NCI-H226 (cell line): ENCODE results near the gene RNF144A.

Experiments
- DNase-seq: peaks from one replicate; pipeline ENCODE4 v3.0.0-alpha.2; 2015

RNF144A gene

DNA sequence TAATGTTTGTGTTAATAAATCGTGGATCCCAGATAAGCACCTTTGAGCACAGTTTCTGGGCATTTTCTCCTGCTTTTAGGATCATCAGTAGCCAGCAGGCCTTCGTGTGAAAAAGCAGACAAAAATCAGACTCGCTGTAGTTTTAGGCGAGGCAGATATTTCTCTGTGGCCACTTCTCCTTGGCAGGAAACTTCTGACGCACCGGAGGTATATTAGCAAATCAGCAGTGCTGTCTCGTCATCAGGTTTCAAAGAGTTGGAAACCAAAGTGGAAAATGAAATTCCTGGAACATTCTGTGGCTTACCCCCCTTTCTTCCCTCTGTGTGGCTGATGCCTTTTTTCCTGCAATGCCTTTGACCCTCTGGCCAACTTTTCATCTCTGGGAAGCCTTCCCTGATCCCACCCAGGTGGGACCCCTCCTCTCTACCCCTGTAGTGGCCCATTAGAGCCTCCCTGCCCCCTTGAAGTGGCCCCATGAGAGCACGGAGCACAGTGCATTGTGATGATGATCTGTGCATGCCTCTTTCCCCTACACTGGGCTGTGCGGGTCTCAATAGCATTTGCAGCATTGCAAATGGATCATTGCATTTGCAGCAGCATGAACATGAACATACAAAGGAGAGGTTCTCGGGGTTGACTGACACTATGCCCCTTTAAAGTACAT lies 93.3 kb downstream of the RNF144A start:
- no peak for DNase-seq

GRCh38 chr2:7011356-7012083 lies 94.3 kb downstream of the RNF144A start:
- DNase-seq = no peak

DNA sequence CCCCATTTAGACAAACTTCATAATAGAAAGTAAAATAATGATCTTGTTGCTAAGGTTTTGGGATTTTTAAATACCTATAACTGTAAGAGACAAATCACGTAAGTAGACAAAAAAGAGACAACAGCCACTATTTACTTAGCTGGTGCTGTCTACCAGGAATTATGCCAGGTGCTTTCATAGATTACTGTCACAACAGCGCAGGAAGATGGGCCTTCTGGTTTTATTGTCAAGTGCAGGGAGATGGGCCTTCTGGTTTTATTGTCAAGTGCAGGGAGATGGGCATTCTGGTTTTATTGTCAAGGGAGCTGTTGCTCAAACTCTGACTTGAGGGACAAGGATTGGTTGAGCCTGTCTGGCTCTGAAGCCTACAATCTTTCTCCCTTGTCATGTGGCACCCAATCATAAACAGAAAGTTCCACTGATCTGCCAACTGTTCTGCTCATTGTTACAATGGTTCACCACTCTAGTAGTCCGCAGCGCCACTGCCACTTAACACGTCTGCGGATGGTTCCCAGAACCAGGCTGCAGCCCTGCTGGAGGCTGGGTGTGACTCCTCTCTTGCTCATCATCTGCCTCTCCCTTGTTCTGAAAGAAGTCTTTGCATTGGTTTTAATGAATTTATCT lies 95.0 kb downstream of the RNF144A start:
- DNase-seq = no peak

GRCh38 chr2:7013471-7014160 lies 96.4 kb downstream of the RNF144A start:
- DNase-seq = no peak

DNA sequence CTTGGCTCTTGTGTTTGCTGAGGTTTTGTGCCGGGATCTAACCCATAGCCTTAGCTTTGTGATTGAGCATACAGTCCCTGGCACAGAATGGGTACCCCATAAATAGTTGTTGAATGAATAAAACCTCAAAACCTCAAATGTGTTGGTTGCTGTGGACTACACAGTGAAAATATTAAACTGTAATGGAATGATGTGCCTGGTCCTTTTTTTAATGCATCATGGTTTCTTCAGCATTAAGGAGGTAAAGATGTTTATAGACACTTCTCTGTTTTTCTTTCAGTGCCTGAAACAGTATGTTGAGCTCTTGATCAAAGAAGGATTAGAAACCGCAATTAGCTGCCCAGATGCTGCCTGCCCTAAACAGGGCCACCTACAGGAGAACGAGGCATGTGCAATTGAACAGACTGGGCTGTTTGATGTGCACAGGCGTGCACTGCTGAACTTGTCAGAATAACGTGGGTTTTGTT lies 97.0 kb downstream of the RNF144A start:
- no peak for DNase-seq

DNA sequence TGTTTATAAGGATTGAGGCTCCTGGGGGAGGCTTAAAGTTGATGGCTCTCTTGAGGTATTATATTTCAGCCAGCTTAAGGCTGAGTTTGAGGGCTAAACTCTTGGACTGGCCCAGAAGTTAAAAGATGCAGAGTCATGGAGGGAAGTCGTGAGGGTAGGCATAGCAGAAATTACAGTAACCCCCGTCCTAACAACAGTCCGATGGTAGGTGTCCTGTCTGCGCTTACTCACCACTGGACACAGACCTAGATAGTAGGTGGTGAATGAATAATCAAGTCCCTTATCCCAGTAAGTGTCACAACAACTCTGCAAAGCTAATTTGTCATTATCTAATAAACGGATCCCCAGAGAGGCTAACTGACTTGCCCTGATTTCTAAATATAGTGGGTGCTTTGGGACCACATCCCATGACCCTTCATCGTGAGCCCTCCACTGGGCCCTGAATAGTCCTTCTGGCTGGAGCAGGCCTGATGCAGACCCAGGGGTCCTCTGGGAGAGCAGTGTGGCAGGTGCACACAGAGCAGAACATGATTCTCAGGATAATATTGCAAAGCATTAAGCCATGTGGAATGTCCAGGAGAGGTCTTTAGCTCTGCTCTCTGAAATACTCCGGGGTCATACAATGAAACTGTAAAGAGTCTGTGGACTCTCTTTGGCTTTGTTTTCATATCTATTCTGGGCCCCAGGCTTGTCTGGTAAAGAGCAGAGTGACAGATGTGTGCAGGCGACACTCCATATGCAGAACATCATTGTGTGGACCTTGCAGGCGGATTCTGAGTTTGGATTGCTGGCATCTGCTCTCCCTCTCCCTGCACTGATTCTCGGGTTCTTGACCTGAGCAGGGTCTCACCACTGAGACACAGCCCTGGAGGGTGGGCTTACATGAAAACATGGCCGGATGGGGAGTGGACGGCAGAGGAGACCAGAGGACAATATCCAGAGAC lies 98.1 kb downstream of the RNF144A start:
- no peak for DNase-seq

DNA sequence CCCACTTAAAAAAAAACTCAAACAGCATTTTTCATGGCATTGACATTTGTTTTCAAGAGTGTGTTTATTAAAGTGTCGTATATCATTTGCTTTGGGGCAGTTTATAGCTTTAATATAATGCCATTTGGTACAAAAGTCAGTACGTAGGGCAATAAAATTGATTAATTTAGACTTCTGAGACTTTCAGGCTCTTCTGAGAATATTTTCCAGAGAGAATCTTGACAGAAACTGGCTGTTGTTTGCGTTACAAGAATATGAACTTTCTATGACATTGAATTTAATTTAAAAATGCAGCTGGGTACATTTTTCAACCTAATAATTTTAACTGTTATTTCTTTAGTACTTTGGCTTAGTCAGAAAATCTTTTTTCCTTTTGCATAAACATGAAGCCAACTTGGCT lies 98.9 kb downstream of the RNF144A start:
- no peak for DNase-seq

GRCh38 chr2:7016601-7017211 lies 99.5 kb downstream of the RNF144A start:
- DNase-seq = no peak

GRCh38 chr2:7017671-7018281 lies 100.6 kb downstream of the RNF144A start:
- DNase-seq = no peak

GRCh38 chr2:7018282-7018701 lies 101.1 kb downstream of the RNF144A start:
- DNase-seq = no peak

DNA sequence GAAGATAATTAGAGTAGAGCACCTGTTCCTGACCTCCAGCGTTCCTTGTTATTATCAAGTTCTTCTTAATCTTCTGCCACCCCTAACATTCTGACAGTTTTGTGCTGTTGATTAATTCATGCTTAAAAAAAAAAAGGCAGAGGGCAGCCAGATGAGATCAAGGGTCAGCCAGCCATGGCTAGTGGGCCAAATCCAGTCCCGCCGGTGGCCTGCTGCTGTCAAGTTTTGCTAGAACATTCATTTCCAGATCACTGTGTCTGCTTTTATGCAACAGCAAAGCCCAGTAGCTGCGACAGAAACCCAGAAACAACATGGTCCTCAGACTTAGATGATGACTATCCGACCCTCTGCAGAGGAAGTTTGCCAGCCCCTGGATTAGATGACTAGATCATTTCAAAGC lies 101.6 kb downstream of the RNF144A start:
- no peak for DNase-seq

- no peak for DNase-seq
Observed at GRCh38 chr2:7019191-7019590, 102.0 kb downstream of the RNF144A start.

GRCh38 chr2:7020059-7020458 lies 102.8 kb downstream of the RNF144A start:
- no peak for DNase-seq

DNA sequence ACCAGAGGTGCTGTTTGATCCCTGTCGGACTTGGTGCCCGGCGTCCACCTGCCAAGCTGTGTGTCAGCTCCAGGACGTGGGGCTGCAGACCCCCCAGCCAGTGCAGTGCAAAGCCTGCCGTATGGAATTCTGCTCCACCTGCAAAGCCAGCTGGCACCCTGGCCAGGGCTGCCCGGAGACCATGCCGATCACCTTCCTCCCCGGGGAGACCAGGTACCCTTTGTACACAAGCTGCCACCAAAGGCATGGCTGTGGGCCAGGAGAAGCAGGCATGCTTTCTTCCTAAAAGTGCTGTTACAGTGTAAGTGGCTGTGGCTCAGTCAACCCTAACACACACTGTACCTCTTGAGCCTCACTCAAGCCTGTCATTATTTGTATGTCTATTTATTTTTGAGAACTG lies 103.3 kb downstream of the RNF144A start:
- DNase-seq = no peak

- no peak for DNase-seq
Observed at GRCh38 chr2:7020939-7021470, 103.8 kb downstream of the RNF144A start.

DNA sequence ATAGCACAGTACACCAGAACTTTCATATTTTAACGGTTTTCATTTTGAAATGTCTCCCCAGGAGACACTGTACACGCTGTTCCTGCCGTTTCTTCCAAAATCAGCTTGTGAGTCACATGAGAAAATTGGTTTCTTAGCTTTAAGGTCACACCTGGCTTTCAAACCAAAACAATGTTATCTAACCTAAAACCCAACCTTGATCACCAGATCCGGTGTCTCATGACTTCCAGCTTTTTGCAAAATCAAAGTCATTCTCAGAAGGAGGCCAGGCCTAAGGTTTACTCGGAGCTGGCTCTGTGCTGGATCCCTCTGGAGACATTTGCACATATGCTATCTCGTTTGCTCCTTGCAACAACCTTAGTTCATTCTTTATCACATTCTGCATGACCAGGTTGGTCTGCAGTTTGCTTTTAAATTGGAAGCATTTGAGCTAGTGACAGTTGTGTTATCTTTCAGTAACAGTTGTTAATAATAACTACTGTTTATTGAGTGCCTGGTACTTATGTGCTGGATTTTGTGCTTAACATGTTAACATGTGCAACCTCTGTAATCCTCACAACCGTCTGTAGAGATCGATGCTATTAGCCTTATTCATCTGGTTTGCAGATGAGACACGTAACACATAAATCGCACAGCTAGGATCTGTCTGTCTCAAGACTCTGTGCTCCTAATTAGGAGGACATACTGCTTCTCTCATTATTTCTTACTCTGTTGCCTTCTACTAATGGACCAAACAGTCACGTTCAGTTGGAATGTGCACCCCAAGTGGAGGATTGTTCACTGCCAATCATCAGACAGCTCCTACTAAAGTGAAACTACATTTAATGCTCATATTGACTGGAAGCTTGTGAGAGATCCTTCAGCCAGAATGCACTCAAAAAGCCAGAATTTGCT lies 105.5 kb downstream of the RNF144A start:
- DNase-seq = no peak

- no peak for DNase-seq
Observed at GRCh38 chr2:7023542-7023941, 106.3 kb downstream of the RNF144A start.

GRCh38 chr2:7024261-7024660 lies 107.0 kb downstream of the RNF144A start:
- no peak for DNase-seq

DNA sequence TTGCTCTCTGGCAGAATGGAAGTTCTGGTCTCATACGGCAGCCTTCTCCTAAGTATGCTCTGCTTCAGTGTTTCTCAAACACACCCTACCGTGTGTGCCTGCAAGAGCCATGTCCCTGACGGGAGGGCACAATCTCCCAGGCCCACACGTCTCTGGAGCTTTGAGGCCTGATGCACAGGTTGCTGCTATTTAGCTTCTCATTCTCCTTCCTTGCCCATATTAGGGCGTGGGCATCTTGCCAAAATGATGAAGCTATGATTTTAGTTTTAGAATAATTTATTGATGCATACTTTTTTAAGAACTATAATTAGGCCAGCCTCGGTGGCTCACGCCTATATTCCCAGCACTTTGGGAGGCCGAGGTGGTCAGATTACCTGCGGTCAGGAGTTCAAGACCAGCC lies 107.9 kb downstream of the RNF144A start:
- no peak for DNase-seq

DNA sequence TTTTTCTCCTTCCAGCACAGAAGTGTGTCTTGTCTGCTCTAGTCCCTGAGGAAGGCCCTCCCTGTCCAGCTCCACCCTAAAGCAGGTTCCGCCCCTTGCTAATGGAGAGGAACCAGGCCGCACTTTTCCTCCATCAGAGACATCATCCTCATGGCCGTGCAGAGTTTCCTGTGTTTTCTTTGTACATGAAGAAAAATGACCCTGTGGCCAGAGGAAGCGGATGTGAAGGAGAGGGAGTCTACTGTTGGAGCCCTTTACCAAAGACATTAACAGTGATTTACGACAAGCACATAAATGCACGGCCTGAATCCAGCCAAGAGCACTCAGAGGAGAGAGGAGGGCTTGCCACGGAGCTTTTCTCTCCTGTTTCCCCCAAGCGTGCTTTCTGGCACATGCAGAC lies 109.5 kb downstream of the RNF144A start:
- no peak for DNase-seq
